ELF-1 (cell line): ENCODE measurements around the gene CENPO.

Source experiments
- DNase-seq: peaks from one replicate; pipeline ENCODE4 v3.0.0-alpha.2; 2016; ENCODE audit warnings: low read depth, low spot score

The CENPO gene

GRCh38 chr2:24792874-24793760 is at the start of gene CENPO, which contains the start of gene PTRHD1:
Gene CENPO (plus strand): TSS chr2:24793425. CDS start chr2:24793920, 495 bp downstream.
Gene PTRHD1 (minus strand): TSS chr2:24793391. CDS start chr2:24793377, 14 bp downstream.
- DNase-seq, result peak; percentile 98

GRCh38 chr2:24743924-24744323 is 49.3 kb upstream of the CENPO start:
- no peak for DNase-seq

DNA sequence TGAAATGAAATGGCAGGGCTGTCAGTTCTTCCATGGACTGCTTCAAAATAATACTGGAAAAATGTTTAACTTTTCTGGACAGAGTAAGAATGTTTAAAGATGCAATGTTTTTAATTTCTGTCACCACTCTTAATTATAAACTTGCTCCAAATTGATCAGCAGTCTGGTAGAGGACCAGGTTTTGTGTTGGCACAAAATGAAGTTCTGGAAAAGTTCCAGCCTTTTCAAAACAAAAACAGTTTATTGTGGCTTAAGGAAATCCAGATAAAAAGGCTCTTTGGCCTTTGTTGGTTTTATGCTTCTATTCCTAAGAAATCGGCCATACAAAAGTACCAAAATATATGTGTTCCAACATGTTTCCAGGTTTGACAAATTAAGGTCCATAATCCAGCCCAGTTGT is 48.9 kb upstream of the CENPO start:
- DNase-seq, result no peak

DNA sequence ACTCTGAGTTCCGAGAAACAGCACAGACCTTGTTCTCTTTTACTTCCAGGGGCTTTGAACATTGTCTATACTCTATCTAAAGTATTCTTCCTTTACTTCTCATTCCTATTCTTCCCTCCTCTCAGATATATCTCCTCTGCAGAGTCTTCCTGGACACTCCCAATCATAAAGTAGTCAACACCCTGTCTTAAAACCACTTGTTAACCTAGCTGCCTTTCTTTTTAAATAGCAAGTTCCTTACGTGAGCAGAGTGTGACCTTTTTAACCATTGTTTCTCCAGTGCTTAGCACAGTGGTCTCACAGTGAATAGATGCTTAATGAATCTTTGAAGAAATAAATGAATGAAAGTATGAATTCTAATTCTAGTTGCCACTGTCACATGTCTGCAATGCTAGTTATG is 47.4 kb upstream of the CENPO start:
- DNase-seq, result no peak

DNA sequence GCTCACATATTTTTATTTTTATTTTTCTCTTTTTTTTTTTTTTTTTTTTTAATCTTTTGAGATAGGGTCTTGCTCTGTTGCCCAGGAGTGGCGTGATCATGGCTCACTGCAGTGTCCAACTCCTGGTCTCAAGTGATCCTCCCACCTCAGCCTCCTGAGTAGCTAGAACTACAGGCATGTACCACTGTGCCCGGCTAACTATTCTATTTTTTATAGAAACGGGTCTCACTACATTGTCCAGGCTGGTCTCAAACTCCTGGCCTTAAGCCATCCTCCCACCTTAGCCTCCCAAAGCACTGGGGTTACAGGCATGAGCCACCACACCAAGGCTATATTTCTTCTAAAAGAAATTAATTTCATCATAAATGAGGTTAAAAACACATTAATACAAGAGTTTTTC is 45.9 kb upstream of the CENPO start:
- no peak for DNase-seq

GRCh38 chr2:24749069-24749691 is 44.0 kb upstream of the CENPO start:
- peak; percentile 54 for DNase-seq

DNA sequence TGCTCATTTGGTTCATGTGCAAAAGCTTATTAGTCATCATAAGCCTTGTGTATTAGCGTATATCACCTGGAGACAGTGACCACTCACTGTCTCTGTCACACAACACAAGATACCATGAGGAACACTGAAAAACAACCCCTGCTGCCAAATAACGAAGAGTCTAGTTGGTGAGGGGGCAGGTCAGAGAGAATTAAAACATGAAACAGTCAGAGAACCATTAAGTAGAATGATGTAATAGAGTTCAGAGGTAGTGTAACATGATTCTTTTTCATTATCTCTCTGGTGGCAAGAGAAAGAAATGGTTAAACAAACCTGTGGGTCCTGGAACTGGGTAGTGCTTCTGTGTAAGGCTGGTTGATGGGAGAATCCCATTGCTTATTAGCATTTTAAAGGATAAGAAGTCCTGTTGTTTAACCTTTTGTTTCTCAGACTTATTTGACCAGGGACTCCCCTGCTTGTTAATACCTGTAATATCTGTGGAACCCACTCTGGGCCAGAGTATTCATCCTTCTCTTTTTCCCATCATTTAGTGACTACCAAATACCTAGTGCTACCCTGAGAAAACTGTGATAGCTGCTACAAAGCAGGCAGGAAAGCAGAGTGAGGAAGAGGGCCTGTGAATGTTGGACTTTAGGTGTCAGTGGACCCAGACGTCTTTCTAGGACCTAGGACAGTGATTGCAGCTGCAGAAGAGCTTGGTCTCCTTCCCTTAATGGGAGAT is 38.1 kb upstream of the CENPO start:
- no peak for DNase-seq

DNA sequence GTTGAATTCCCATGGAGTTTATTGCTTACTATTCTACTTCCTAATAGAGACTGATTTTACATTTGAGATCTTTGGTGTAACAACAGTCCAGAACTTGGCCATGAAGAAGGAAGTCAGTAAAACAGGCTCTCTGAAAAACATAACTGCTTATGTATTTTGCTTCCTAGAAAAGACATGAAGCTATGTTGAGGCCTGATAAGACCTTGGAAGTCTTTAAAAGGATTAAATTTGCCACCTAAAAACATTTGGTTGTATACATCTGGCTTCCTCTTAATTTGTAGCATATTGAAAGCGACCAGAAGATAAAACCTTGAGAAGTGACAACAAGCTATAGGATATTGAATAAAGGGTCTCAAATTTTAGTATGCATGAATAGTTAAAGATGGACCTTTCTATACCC is 36.4 kb upstream of the CENPO start:
- no peak for DNase-seq

GRCh38 chr2:24761866-24762265 is 31.4 kb upstream of the CENPO start:
- DNase-seq, result no peak

DNA sequence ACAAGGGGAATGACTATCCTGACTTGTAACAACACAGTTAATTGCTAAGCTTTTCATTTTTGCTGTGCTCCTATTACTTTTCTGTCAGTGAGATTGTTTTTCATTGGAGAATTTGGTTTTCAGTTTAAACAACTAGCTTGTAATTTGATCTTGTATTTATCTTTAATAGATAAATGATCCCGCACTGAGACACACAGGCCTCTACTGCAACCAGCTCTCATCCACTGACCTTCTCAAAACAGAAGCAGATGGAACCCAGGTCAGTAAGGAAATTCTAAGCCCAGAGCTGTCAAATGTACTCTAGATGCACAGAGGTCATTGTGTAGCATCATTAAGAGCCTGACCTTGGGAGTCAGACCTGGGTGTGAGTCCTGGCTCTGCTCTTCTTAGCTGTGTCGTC is 30.7 kb upstream of the CENPO start:
- no peak for DNase-seq

DNA sequence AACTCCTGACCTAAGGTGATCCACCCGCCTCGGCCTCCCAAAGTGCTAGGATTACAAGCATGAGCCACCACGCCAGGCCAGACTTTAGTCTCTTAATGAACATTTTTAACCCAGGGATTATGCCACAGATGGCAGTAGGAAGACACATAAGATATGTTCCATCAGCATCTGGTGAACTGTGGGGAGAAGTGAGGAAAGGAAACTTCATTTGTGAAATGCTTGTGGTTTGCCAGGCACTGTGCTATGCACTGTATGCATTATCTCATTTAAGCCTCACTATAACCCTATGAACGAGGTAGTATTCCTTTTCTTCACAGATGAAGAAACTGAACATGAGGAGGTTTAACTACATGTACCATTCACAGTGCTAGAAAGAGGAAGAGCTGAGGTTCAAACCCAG is 29.4 kb upstream of the CENPO start:
- no peak for DNase-seq

DNA sequence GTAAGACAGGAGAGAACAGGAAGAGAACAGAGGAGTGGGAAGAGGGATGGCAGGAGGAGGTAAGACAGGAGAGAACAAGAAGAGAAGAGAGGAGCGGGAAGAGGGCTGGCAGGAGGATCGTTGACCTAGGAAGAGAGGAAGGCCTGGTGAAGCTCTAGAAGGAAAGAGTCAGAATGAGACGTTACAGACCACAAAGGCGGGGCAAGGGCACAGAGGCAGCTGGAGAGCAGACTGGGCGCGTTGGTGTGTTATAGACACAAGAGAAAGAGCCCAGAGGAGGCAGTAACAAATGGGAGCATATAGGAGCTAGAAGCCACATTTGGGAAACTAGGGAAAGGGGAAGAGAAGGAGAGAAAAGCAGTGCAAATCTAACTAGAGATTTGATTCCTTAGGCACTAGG is 26.6 kb upstream of the CENPO start:
- DNase-seq, result no peak

GRCh38 chr2:24768013-24768412 is 25.2 kb upstream of the CENPO start:
- DNase-seq, result no peak

- no peak for DNase-seq
Measured at GRCh38 chr2:24768601-24769000, 24.6 kb upstream of the CENPO start.

GRCh38 chr2:24771061-24771460 is 22.2 kb upstream of the CENPO start:
- peak; percentile 70 for DNase-seq

- peak; percentile 48 for DNase-seq
Measured at GRCh38 chr2:24771764-24772586, 21.2 kb upstream of the CENPO start.

- no peak for DNase-seq
Measured at GRCh38 chr2:24774373-24774772, 18.9 kb upstream of the CENPO start.

GRCh38 chr2:24779116-24779515 is 14.1 kb upstream of the CENPO start:
- DNase-seq, result no peak

DNA sequence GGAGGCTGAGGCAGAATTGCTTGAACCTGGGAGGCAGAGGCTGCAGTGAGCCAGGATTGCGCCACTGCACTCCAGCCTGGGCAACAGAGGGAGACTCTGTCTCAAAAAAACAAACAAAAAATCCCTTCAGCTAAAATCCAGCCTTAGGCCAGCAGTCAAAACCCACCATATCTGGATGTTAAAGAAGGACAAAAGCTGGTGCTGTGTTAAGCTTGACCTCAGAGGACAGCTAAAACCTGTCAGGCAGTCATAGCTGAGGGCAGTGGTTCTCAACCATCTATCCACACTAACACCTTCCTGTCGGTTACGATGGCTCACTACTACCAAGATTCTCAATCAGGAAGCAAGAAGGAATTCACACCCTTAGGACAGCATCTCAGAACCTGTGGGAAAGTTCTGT is 9.6 kb upstream of the CENPO start:
- no peak for DNase-seq

- no peak for DNase-seq
Measured at GRCh38 chr2:24785671-24786321, 7.4 kb upstream of the CENPO start.

DNA sequence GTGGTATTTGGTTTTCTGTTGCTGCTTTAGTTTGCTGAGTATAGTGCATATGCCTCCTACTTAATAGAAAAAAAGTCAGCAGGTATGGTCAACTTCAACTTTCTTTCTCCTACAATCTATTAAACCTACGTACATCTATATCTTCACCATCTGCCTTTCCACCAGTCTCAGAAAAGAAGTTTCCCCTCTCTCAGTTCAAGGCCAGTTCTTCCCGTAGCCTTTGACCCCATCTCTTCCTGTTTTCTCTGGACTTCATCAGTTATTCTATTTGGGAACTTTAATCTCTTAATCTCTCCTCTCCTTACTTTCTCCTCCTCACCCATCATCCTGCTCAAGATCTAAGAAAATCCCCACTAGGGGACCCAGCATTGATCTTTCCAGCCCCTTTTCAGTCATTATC is 5.7 kb upstream of the CENPO start:
- no peak for DNase-seq
